ENCODE measurements around the gene SLAIN2.
"Not testable (repeated sequence)": the region's sequence is repeated elsewhere in the genome, so short reads cannot be mapped to it uniquely, and the experiment has no call there.

Gene SLAIN2

DNA sequence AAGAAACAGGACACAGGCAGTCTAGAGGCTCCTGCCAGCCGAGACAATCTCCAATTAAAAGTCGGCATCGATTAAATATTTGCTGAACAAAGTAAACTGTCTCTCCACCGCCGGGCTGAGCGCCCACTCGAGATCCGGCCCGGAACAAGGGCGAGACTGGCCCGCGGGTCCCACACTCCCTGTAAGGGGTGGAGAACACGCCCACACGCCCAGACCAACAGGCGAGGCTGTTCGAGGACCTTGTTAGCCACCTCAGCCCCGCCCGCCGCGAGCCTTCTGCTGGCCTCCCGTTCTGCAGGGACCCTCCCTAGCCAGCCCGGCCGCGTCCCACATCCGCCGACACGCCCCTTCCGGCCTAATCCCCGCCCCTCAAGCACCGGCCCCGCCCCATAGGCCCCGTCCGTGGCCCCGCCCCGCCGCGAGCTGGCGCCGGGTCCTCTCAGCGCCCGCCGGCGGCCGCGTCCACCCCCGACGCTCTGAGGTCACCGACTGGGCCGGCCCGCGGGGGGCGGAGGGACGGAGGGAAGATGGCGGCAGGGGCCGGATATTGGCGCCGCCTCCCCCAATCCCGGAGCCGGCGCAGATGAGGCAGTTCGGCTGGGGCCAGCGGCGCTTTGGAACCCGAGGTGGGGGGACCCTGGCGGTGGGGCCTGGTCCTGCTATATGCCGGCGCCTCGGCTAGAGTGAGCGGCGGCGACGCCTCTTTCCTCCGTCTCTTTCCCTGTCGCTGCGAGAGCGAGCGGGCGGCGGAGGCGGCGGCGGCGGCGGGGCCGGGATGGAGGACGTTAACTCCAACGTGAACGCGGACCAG, at the start of gene SLAIN2:
TSS of gene SLAIN2 (plus strand) at position 565 of the 811 bp plus-strand sequence. CDS start at position 776, 211 bp downstream.
- DNase-seq, result peak; percentile 99

DNA sequence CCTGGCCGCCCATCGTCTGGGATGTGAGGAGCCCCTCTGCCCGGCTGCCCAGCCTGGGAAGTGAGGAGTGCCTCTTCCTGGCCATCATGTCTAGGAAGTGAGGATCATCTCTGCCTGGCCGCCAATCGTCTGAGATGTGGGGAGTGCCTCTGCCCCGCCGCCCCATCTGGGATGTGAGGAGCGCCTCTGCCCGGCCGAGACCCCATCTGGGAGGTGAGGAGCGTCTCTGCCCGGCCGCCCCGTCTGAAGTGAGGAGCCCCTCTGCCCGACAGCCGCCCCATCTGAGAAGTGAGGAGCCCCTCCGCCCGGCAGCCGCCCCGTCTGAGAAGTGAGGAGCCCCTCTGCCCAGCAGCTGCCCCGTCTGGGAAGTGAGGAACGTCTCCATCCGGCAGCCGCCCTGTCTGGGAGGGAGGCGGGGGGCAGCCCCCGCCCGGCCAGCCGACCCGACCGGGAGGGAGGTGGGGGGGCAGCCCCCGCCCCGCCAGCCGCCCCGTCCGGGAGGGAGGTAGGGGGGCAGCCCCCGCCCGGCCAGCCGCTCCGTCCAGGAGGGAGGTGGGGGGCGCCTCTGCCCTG, 49.0 kb upstream of the SLAIN2 start:
- DNase-seq, result not testable (repeated sequence)

DNA sequence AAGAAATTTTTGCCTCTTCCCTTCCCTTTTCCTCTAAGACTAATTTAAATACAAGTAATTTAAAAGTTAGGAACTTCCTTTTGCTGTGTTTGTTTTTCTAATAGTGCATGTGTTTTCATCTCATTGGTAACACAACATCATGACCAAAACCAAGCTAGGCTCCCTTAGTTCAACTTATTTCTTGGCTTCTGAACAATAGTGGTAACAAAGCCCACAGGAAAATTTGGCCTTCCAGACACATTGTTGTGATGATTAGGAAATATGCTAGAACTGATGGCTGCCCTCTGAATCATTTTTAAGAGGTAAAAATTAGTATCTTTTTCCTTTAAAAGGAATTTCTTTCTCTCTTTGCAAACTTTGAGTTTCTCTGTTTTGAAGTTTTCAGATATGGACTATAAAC, 46.2 kb upstream of the SLAIN2 start:
- DNase-seq, result no peak

DNA sequence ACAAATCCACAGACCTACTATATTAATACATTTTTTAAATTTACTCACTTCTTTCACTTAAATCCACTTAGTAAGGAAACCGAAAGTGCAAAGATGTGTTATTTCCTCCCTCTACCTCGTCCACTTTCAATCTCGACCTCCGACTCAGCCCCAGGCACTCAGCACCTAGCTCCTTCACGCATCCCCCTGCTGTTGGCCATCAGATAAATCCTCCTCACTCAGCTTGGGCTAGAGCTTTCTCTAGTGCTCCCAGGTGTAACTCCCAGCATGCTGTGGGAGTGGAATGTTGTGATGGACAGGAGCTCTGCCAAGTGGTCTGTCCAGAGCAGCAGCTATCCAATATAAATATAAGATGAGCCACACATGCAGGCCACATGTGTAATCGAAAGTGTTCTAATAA, 45.0 kb upstream of the SLAIN2 start:
- no peak for DNase-seq

DNA sequence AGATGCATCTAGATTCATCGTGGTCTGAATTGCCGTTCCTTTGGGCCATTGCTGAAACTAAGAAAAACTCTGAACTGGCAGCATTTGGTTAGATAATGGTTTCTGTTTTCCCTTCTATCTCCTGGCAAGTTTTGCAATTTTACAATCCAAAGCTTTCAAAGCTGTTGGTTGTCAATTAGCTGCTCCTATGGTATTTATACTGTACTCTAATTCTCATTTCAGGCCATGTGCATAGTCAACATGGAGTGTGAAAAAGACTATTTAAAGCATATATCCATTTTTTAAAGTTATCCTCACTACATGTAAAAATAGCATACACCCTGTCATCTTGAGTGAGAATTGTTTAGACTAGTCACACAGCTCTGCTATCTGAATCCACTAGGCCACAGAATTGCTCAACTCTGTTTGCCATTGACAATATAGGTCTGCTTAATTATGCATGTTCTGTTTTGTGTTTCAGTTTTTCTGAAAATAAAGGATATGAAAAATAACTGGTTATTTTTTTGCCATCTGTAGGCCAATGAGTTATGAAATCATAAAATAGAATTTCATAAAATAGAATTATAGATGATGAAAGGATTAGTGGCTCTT, 44.0 kb upstream of the SLAIN2 start:
- DNase-seq, result no peak

DNA sequence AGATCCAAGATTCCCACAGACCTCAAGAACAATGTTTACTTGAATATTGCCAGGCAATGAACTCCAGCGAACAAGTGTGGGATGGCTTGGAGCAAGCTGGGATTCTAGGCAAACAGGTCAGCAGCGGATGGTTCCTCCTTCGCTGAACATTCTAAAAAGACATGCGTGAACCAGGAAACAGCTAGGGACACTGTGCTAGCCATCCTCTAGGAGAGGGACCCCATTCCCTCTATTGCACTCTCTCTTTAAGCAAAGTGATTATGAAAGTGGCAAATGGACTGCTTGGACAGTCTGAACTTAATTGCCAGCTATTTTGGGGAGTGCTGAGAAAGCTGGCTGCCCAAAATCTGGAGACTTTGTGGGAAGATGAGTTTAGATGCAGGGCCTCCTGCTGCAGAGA, 41.8 kb upstream of the SLAIN2 start:
- no peak for DNase-seq

DNA sequence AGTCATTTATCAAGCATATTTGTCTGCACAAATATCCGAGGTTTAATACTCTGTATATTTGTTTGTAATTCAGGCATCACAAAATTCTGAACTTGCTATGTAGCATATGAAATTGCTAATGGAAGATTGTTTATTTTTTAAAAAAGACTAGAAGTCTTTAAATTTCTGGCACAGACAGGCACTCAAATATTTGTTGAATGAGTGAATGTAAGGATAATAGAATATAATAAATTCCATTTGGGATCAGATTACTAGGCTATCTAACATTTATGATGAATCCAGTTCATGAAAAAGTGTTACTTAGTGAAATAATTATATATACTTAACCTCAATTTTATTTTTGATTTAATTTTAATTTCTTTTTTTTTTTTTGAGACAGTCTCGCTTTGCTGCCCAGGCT, 41.3 kb upstream of the SLAIN2 start:
- no peak for DNase-seq

DNA sequence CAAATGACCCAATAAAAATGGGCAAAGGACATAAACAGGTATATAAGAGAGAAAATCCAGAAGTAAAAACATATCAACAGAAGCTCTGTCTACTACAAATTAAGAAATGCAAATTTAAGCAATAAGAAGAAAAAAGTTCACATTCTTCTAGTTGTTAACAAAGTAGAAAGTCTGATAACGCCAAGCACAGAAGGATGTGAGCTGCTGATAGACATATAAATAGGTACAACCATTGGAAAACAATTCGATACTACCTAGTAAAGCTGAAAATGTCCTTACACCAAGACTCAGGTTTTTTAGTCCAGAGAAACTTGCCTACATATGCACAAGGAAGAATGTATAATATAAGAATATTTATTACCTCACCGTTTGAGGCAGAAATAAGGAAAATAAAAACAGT, 35.8 kb upstream of the SLAIN2 start:
- DNase-seq, result no peak

DNA sequence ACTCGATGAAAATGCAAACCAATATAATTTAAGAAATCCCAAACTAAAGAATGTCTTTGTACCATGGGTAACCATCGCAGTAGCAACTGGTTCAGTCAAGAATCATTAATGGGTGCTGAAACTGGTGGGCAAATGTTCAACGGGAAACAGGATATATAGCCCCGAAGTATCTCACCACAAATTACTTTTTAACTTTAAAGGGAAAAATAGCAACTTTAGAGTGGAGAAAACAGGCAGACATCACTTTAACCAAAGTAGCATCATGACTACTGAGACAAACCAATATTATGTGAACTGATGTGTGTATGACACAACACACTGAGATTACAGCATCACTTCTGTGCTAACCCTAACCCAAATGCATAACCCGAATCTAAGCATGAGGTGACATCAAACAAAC, 33.8 kb upstream of the SLAIN2 start:
- DNase-seq, result no peak

DNA sequence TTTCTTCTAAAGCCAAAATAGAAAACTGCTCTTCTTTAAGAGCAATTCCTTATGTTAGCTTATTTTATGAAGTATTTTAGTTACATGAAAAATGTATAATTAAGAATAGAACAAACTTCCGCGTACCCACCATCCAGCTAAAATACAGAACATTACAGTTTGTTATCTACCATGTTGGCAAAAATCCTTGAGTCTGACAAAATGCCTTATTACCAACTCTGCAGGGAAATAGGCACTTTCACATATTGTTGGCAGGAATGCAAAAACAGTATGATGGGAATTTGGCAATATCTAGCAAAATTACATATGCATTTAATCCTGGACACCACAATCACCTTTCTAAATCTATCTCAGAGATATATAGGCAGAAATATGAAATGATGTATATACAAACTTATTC, 32.4 kb upstream of the SLAIN2 start:
- no peak for DNase-seq

DNA sequence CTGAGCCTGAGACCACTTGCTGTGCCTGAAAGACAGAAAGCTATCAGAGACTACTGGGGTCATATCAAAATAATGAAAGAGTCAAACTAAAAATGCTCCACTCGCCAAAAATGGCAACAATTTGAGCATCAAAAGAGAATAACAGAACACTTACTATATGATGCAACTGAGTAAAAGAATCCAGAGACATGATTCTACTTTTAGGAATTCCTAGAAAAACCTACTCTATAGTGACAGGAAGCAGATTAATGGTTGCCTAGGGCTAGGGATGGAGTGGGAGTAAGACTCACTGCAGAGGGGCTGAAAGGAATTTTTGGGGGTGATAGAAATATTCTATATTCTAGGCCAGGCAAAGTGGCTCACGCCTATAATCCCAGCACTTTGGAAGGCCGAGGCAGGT, 29.4 kb upstream of the SLAIN2 start:
- DNase-seq, result no peak

DNA sequence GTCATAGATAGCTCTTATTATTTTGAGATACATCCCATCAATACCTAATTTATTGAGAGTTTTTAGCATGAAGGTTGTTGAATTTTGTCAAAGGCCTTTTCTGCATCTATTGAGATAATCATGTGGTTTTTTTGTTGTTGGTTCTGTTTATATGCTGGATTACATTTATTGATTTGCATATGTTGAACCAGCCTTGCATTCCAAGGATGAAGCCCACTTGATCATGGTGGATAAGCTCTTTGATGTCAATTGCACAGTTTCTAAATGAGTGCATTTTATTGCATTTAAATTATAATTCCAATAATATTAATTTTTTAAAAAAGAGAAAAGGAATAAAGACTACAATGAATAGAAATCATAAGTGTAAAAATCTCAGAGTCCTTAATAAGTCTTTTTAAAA, 26.6 kb upstream of the SLAIN2 start:
- not testable (repeated sequence) for DNase-seq

DNA sequence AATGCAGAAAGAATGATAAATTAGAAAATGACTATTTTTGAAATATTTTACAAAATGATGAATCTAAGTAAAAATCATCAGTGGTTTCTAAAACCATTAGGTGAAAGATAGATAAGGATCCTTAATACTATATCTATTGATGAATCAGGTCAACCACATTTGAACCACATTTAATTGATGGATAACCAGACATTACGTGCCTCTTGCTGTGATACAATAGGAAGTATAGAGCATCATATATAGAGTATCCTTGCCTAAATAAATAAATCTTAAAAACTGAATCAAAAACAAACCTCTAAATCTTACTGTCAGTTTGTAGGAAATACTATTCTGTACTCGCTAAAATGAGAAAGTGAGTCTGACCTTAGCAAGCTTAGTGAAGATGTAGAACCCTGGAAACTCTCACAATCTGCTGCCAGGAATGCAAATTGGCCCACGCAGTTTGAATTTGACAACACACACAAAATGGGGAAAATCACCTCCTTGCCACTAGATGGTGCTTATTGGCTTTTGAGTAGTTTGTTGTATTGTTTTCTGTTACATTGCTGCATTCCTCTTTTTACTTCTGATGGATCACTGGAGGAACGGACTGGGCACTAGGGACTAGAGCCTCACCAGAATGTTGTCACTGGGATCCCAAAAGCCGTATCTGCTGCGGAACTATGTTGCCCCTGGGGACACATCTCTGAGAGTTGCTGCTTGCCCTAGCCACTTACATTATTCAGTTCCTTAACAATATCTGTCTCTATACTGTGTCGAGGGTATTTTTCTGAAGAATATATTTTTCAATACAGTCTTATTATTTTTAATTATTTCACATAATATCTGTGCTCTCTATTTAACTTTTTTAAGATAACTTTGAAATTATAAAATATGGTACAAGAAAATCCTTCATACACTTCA, 25.4 kb upstream of the SLAIN2 start:
- DNase-seq, result peak; percentile 65

DNA sequence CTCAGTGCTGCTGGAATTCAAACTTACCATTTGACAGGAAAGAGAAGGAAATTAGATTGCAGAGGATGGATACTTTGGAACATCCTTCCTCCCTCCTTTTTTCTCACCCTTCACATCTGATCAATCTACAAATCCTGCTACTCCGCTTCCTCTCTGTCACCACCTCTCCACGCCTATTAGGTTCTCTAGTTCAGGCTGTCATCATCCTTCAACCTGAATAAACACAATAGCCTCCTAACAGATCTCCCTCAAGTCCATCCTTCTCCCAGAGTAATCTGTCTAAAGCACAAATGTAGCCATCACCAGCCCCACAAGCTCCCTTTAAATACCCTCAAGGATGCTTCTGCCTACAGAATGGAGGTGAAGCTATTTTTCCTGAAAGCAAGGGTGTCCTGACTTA, 20.0 kb upstream of the SLAIN2 start:
- no peak for DNase-seq

DNA sequence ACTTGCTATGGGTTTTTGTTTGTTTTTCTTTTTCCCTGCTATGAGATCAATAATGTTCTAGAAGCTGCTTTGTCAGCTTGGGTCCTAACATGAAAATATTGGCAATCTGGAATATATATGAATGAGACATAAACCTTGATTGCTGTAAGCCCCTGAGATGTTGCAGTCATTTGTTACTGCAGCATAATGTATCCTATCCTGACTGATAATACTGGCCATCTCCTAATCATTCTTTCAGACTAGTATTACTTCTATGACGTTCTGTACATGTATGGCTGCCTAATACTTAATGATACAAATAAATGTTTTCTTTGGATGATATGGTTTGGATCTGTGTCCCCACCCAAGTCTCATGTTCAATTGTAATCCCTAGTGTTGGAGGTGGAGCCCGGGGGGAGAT, 19.3 kb upstream of the SLAIN2 start:
- no peak for DNase-seq

DNA sequence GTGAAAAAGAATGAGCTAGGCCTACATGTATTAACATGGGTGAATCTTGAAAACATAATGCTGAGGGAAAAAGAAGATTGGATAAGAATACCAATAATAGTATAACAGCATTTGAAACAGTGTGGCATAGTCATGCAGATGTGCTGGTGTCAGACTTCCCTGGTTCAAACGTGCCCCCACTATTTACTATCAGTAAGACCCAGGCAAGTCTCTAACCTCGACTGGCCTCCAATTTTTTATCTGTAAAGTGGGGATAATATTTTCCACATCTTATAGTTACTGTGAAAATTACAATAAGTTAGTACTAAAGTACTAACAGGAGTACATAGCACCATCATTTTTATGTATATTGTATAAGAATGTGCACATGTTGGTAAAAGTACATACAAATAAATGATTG, 17.0 kb upstream of the SLAIN2 start:
- DNase-seq, result no peak

DNA sequence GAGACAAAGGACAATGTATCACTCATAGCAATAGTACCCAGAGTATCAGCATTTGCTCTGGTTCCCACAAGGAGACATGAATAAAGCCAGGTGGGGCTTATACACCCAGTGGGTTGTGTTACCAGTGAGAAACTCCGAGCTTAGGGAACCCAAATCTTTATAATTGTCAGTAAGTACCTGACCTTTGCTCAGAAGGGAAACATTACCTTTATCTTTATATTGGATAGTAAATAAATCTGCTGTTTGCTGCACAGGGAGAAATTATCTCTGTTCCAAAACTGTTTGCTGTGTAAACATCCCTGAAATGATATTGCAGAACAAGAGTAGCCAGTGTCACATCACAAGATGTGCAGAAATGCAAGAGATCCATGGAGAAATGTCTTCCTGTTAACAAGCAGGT, 12.1 kb upstream of the SLAIN2 start:
- DNase-seq, result no peak

DNA sequence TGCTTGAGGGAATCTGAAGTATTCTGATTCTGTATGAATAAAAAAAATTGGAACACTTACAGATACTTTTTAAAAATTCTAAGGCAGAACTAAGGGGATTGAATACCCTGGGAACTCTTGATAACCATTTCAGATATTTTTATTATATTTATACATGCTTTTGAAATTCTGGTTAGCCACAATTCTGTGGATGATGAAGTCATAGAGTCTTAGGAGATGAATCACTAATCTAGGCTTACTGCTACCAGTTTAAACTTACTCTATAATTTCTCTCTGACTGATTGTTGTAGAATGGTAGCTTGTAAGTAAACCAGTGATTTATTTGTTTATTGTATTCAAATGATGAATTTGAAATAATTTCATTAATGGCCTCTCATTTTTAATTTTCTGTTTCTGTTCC, 11.4 kb upstream of the SLAIN2 start:
- DNase-seq, result peak; percentile 34

DNA sequence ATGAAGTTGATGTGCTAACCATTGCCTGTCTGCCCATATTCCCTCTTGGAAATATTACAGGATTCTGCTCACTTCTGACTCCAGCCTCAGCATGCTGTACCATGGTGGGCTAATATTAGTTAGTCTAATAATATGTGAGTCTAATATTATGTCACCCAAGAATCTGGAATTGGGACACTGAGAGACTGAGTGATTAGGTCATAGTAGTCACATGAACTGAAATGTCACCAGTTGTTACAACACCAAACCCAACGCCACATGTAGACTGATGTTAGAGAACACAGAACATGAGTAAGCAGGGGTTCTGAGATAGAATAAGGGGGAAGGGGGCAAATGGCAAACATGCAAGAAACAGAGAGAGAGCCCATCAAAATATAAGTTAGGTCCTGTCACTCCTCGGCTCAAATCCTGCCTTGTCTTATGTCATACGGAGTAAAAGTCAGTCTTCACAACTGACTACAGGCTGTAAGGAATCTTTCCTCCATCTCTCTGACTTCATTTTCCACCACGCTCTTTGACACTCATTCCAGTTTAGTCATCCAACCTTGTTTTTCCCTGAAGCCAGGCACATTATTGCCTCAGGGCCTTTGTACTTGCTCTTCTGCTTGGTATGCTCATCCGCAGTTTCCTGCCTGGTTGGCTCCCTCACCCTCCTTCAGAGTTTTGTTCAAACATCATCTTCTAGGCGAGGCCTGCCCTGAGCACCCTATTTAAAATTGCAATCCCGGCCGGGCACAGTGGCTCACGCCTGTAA, 9.6 kb upstream of the SLAIN2 start:
- peak; percentile 86 for DNase-seq

DNA sequence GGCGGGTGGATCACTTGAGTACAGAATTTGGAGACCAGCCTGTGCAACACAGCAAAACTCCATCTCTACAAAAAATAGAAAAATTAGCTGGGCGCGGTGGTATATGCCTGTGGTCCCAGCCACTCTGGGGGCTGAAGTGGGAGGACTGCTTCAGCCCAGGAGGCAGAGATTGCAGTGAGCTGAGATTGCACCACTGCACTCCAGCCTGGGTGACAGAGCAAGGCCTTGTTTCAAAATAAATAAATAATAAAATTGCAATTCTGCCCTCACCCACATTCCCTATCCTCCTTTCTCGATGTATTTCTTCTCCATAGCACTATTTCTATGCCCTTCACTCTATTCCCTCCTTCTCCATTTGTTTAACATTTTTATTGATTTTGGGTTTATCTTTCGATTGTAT, 8.7 kb upstream of the SLAIN2 start:
- no peak for DNase-seq

DNA sequence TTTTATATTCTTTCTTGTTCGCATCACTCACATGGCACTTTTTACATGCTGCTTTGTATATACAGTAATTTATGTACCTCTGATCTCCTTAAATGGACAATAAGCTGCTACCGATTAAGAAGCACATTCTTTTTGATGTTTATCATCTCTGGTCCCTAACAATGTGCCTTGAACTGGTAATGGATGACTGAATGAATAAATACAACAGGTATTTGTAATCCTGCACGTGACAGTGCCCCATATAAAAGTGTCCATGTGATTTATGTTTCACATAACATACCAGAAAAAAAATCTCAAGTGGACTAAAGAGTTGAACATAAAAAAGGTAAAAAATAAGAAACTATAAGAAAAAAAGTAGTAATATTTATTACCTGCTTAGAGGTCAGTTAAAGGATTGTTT, 7.7 kb upstream of the SLAIN2 start:
- DNase-seq, result no peak

DNA sequence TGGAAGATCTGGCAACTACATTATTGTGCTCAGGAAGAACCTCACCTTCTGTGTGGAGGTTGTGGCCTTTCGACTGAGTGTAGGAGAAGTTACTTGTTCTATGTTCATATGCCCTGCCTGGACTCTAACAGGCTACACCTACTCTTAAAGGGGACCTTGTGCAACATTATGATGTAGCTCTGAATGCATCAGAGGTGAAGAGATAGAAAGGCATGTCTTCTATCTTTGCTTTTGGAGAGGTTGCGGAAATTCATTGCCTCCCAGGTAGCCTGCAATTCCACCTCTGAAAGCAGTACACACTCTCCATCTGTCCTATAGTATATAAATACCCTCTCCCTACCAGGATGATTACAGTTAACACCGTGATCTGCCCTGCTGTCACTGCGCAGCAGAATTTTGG, 7.1 kb upstream of the SLAIN2 start:
- no peak for DNase-seq
